Stimulated activated CD4-positive, alpha-beta T cell treated with anti-CD3 and anti-CD28 coated beads, Interleukin-1b, Interleukin-23, amount 100 ng/mL, for 1 hour (primary cell): ENCODE measurements around the gene ARPC3.
"Not testable (repeated sequence)": the region's sequence is repeated elsewhere in the genome, so short reads cannot be mapped to it uniquely, and the experiment has no call there.

ENCODE experiments used
- DNase-seq, 2 donors: peaks; one replicate each; pipeline ENCODE4 v3.0.0-alpha.2; 2020; ENCODE audit warnings: low read depth in 2 of 2

The ARPC3 gene

DNA sequence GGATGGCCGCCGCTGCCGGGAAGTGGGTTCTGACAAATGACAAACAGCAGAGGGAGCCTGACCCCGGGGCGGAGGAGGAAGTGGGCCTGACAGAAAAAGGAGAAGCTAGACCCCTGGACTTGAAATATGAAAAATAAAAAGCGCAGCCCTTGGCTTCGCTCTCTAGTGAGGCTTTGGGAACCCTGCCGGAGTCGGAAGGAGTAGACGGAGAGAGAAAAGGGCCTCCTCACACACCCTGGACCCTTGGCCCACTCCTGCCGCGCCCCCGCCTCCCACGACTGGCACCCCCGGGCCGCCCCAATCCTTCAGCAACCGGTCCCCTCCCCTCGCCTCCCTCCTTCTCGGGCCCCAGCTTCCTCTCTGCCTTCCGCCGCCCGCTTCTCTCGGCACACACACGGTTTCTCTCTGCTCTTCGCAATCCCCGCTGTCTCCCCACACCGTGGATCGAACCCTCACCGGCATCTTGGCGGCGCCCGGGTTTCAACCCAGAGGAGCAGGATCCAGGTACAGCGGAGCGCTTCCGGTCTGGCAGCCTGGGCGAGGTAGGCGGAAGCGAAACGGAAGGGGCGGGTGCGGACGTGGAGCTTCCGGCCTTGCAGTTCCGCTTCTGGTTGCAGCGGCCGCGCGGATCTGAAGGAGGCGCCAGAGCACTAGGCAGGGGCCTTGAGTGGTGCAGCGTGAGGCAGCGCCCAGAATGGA, at the start of gene ARPC3:
Gene ARPC3, minus strand, starts transcription at position 539 of the 699 bp plus-strand sequence. Its CDS starts 77 bp downstream, at position 462.
- peak; percentile 82 to 84 for DNase-seq

- no peak for DNase-seq
These were observed 49.0 kb upstream of the ARPC3 start for GRCh38 chr12:110498984-110499706.

DNA sequence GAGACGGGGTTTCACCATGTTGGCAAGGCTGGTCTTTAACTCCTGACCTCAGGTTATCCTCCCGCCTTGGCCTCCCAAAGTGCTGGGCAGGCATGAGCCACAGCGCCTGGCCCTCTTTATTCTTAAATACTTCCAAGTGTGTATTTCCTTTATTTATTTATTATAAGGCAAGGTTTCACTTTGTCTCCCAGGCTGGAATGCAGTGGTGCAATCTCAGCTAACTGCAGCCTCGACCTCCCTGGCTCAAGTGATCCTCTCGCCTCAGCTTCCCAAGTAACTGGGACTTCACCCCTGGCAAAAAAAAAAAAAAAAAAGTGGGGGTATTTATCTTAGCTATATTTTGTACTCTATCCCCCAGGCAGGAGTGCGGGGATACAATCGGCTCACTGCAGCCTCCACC, 25.3 kb upstream of the ARPC3 start:
- no peak for DNase-seq

- DNase-seq = peak; percentile 81 to 89
These were observed 18.3 kb upstream of the ARPC3 start, which contains the start of the genes FAM216A and GPN3 for GRCh38 chr12:110468214-110469048. TSS of gene FAM216A (plus strand) at chr12:110468845. CDS start at chr12:110468876, 31 bp downstream. TSS of gene GPN3 (minus strand) at chr12:110468257. CDS start at chr12:110468203, 54 bp downstream.

DNA sequence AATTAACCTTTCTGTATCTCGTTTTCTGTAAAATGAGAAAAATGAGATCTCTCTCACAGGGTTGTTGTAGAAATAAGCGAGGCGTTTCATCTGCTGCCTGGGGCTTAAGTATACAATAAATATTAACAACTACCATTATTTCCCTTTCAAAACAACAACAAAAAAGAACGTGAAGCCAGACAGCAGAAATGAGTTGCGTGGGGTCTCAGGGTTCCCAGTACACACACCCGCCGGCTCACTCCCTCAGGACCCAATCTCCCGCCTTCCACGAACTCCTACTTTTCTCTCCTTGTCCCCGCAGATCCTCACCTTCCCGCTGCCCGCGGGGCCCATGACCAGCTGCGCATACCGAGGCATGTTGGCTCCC, 17.7 kb upstream of the ARPC3 start:
- no peak for DNase-seq

DNA sequence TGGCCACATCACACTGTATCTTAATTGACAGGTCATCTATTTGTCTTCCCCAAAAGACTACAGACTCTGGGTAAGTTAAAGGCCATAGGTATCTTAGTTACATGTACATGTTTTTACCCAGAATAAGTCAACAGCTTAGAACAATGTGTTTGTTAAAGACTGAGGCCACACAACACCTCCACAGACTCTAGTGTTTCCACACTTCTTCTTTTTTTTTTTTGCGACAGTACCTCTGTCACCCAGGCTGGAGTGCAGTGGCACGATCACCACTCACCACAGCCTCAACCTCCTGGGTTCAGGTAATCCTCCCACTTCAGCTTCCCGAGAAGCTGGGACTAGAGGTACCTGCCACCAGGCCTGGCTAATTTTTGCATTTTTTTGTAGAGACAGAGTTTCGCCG, 16.7 kb upstream of the ARPC3 start:
- DNase-seq = no peak

GRCh38 chr12:110465765-110466164, 15.6 kb upstream of the ARPC3 start:
- not testable (repeated sequence) for DNase-seq

DNA sequence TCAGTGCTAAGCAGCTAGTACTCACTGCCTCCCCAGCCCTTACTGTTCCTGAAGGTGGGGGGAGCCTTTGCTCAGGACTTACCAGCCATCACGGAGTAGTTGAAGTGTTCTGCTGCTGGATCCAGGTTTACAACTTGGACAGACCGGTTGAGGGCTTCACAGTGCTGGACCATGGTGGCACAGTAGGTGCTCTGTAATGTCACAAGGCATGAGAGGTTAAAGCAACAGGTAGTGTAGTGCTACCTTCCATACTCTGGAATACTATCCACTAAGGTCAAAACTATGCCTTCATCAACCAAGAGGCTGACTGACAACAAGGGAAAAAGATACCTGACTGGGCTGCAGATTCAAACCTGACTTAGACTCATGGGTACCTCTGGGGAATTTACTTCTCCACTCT, 14.9 kb upstream of the ARPC3 start:
- DNase-seq = no peak

- not testable (repeated sequence) for DNase-seq
These were observed 11.1 kb upstream of the ARPC3 start for GRCh38 chr12:110461189-110461588.

- no peak for DNase-seq
These were observed 8.6 kb upstream of the ARPC3 start for GRCh38 chr12:110458756-110459155.

DNA sequence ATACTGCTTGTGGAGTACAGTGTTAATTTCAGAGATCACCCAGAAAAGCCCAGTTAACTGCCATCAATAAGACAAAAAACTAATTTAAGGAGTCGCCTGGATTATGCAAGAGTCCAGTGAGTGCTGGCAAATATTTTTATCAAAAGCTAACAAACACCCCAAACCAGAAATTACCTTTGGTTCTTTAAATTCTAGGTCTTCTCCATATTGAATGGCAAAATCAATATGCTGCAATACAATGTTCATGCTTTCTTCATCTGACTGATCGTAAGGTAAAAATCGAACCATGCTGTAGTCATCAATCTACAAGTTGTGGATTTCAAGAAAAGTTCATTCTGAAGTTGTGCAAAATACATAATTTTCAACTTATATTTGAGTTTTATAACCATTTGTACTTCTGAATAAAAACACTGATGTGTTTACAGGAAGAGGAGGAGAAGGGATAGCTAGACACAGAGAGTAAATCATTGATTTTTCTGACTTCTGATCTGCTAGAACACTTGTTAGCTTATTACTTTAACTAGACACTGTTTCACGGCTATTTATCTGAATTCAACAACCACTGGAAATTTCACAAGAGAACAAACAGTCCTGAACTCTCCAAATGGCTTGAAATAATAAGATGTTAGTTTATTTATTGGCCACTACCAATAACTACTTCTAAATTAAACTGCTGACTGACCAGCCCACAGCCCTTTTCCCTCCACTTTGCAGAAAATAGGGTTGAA, 3.6 kb upstream of the ARPC3 start:
- no peak for DNase-seq

DNA sequence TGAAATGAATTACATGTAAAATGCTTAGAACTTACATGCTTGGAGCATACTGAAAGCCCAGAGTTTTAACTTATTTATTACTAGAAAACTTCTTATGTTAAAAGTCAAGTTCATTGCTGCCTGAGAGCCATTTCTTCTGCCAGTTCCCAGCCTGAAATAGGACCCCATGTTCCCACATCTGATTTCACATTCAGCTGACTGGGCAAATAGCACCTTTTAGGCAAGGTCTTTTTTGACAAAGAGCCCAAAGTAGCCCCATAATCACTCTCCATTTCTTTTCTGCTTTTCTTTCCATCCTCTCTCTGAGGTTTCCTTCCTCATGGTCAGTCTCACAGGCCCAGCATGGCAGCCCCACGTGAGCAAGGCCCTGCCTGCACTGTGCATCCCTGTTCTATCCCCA, 1.1 kb upstream of the ARPC3 start:
- no peak for DNase-seq

DNA sequence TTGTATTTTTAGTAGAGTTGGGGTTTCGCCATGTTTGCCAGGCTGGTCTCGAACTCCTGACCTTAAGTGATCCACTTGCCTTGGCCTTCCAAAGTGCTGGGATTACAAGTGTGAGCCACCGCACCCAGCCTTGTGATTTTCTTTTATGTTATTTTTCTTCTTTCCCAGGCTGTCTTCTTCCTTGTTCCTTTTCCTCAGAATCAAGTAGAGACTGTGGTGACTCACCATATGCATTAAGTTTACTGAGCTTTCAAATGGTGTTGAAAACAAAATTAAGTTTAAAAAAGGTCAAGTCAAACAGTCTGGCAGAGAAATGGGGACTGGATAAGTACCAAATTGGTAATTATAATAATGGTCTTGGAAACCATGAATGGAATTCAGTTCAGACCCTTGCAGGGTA, 5.7 kb downstream of the ARPC3 start:
- DNase-seq = no peak

GRCh38 chr12:110436231-110436630, 13.9 kb downstream of the ARPC3 start:
- DNase-seq = no peak

DNA sequence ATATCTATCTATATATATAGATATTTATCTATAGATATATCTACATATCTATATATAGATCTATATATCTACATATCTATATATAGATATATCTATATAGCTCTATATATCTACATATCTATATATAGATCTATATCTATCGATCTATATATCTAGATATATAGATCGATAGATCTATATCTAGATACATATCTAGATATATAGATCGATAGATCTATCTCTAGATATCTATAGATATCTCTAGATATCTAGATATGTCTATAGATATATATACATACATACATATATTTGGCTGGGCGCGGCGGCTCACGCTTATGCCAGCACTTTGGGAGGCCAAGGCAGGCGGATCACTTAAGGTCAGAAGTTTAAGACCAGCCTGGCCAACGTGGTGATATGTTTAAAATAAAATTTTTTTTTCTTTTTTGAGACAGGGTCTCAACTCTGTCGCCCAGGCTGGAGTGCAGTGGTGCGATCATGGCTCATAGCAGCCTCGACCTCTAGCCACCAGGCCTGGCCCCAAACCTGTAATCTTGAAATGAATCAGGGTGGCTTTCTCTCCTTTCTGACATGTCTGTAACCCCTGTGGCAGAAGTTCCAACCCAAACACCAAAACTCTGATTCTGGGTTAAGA, 18.1 kb downstream of the ARPC3 start:
- no peak for DNase-seq

- DNase-seq = not testable (repeated sequence)
These were observed 20.5 kb downstream of the ARPC3 start for GRCh38 chr12:110429676-110430075.

DNA sequence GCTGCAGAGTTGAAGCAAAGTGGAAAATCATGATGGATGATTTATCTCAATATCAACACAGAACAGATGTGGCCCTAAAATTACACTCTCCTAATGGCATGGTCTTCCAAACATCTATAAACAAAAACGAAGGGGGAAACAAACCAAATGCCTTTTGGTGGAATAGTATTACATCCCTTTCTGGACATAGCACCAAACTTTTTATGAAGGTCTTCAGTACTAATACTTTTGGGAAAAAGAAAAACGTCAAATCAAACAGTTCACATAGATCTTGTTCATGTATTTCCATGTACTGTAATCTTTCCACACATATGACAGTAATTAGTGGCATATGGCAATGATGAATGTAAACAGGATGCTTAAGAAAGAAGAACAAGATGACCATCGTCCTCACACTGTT, 23.7 kb downstream of the ARPC3 start:
- no peak for DNase-seq

DNA sequence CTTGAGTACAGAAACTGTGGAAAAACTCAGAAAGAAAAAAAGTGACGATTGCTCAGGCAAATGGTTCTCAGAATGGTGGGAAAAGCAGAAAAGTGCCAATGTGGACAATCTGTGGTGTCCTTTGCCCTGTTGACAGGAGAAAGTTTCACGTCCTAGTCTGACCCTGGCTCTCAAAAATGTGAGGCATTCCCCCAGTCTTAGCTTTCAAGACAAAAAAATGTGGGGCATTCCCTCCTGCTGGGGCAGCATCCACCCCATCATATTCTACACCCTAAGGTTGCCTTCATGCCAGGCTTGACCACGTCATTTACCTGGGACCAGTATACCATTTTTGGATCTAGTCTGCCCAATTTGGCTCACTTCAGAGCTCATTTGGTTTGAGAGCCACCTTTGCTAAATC, 25.9 kb downstream of the ARPC3 start:
- DNase-seq = no peak

DNA sequence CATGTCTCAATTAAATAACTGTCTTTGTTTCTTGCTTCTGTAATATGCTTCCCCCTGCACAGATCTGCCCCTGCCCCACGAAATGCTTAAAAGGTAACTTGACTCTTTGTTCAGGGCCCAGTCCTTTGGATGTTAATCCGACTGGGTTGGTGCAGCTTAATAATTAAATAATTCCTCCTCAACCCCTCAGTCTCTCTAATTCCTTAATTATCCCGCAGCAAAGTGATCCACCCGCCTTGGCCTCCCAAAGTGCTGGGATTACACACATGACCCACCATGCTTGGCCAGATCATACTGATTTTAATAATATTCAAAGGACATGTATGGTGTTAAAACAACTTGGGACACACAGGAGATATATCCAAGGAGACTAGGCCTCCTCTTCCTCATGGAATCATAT, 28.4 kb downstream of the ARPC3 start:
- no peak for DNase-seq

DNA sequence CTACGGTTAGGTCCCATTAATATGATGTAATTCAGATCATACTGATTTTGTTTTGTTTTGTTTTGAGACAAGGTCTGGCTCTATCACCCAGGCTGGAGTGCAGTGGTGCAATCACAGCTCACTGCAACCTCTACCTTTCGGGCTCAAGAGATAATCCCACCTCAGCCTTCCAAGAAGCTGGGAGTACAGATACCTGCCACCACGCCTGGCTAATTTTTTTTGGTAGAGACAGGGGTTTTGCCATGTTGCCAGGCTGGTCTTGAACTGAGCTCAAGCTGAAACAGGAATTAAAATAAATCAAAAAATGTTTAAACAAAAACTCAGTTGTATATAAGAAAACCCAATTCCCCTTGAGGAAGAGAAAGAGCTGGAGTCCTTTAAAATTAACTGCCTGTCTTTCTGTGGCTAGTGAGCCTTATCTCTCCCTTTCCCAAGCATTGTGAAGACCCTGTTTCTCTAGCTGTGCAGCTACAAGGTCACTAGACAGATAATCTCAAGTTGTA, 28.9 kb downstream of the ARPC3 start:
- DNase-seq = no peak

DNA sequence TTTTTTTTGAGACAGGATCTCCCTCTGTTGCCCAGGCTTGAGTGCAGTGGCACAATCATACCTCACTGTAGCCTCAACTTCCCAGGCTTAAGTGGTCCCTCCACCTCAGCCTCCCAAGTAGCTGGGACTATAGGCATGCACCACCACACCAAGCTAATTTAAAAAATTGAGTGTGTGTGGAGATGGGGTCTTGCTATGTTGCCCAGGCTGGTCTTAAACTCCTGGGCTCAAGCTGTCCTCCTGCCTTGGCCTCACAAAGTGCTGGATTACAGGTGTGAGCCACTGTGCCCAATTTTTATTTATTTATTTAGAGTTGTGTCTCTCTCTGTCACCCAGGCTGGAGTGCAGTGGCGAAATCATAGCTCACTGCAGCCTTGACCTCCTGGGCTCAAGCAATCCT, 29.5 kb downstream of the ARPC3 start:
- not testable (repeated sequence) for DNase-seq
